ENCODE results near the gene TMEM245. TPM values are rescaled to one million over a fixed set of nuclear protein-coding genes. Genes with fewer than 3 reads are reported as not detected.

Gene TMEM245
- total and polyA plus RNA-seq, 2 donors (not counting 1 experiment from before 2014, with no cell fraction given): 6.3 to 34.3 TPM

- Histone ChIP-seq H3K9ac (ENCODE audit: low read length) (no peak overlapping the region), H3K4me2 (replicated peaks; ENCODE audit: low read depth, low read length, poor library complexity, severe bottlenecking) (no peak overlapping the region), H3K9me3 (ENCODE audit: control extremely low read depth in 1 of 3, control insufficient read depth in 2 of 3, insufficient read depth in 1 of 3, low read length in 2 of 3) (no peaks in the 10 kb centered on the region), H3K27ac (ENCODE audit: low read length in 2 of 2) (no peak overlapping the region), H3K79me2 (ENCODE audit: control insufficient read depth, insufficient read depth, low read length) (peaks cover 18% of the 10 kb centered on the region), H2AFZ (ENCODE audit: insufficient read depth, low read depth, low read length, poor library complexity, severe bottlenecking) (no peak overlapping the region), H3K4me3 (ENCODE audit: control extremely low read depth in 1 of 5, extremely low read depth in 1 of 5, insufficient read depth in 1 of 5, low read depth in 2 of 5, low read length in 4 of 5) (no peak overlapping the region), H4K20me1 (ENCODE audit: control insufficient read depth, insufficient read depth, low read length, poor library complexity, severe bottlenecking) (peaks cover 29% of the 10 kb centered on the region), H3K36me3 (replicated peaks in 1 of 2; ENCODE audit: control extremely low read depth in 1 of 2, control insufficient read depth in 1 of 2, extremely low read depth in 1 of 2, insufficient read depth in 2 of 2, low read length in 1 of 2) (peaks cover 0 to 42% of the 10 kb centered on the region in 2 experiments), H3K4me1 (ENCODE audit: control insufficient read depth in 2 of 2, insufficient read depth in 2 of 2, low read length in 2 of 2) (no peaks in the 10 kb centered on the region), H3K27me3 (replicated peaks in 1 of 4; ENCODE audit: control extremely low read depth in 1 of 4, control insufficient read depth in 3 of 4, insufficient read depth in 4 of 4, low read length in 3 of 4) (no peaks in the 10 kb centered on the region)
- H3K4me1 Mint-ChIP-seq: peaks cover 11% of the 10 kb centered on the region
- DNase-seq (no peak), ATAC-seq (ENCODE audit: low read depth) (no peak)
- no peak for TF ChIP-seq CTCF (IDR thresholded peaks at IDR 0.05)
- TF ChIP-seq EZH2 (IDR thresholded peaks at IDR 0.05; ENCODE audit: borderline replicate concordance, insufficient read depth, low read depth, low read length, poor library complexity, severe bottlenecking): no peak
- WGBS (ENCODE audit: insufficient coverage): 99% methylated on average over 6 of the region's 6 CpGs
- POLR2A ChIA-PET: no interaction called here
- no peak overlapping the region for H3K4me3 Mint-ChIP-seq
- intact Hi-C loops (cut with micrococcal nuclease): no loop called here
- no peak overlapping the region for H3K27ac Mint-ChIP-seq
- CTCF ChIA-PET: no interaction called here
- no peaks in the 10 kb centered on the region for H3K9me3 Mint-ChIP-seq (ENCODE audit: insufficient read depth)
- H3K27me3 Mint-ChIP-seq: no peaks in the 10 kb centered on the region
These were observed 25.5 kb downstream of the TMEM245 start for GRCh38 chr9:109094268-109094667.

GRCh38 chr9:109092587-109092986 is 27.2 kb downstream of the TMEM245 start:
- H3K27me3 Mint-ChIP-seq: no peaks in the 10 kb centered on the region
- peaks cover 3% of the 10 kb centered on the region for H3K4me1 Mint-ChIP-seq
- POLR2A ChIA-PET: no interaction called here
- Histone ChIP-seq H2AFZ (ENCODE audit: insufficient read depth, low read depth, low read length, poor library complexity, severe bottlenecking) (no peak overlapping the region), H3K9ac (ENCODE audit: low read length) (no peak overlapping the region), H3K27me3 (replicated peaks in 1 of 4; ENCODE audit: control extremely low read depth in 1 of 4, control insufficient read depth in 3 of 4, insufficient read depth in 4 of 4, low read length in 3 of 4) (no peaks in the 10 kb centered on the region), H3K4me2 (replicated peaks; ENCODE audit: low read depth, low read length, poor library complexity, severe bottlenecking) (no peak overlapping the region), H3K27ac (ENCODE audit: low read length in 2 of 2) (no peak overlapping the region), H3K4me1 (ENCODE audit: control insufficient read depth in 2 of 2, insufficient read depth in 2 of 2, low read length in 2 of 2) (no peaks in the 10 kb centered on the region), H3K9me3 (ENCODE audit: control extremely low read depth in 1 of 3, control insufficient read depth in 2 of 3, insufficient read depth in 1 of 3, low read length in 2 of 3) (no peaks in the 10 kb centered on the region), H3K36me3 (replicated peaks in 1 of 2; ENCODE audit: control extremely low read depth in 1 of 2, control insufficient read depth in 1 of 2, extremely low read depth in 1 of 2, insufficient read depth in 2 of 2, low read length in 1 of 2) (peaks cover 0 to 53% of the 10 kb centered on the region in 2 experiments), H4K20me1 (ENCODE audit: control insufficient read depth, insufficient read depth, low read length, poor library complexity, severe bottlenecking) (peaks cover 19% of the 10 kb centered on the region), H3K4me3 (ENCODE audit: control extremely low read depth in 1 of 5, extremely low read depth in 1 of 5, insufficient read depth in 1 of 5, low read depth in 2 of 5, low read length in 4 of 5) (no peak overlapping the region), H3K79me2 (ENCODE audit: control insufficient read depth, insufficient read depth, low read length) (peaks cover 3% of the 10 kb centered on the region)
- DNase-seq (no peak), ATAC-seq (ENCODE audit: low read depth) (no peak)
- H3K27ac Mint-ChIP-seq: no peak overlapping the region
- CTCF ChIA-PET: no interaction called here
- no peaks in the 10 kb centered on the region for H3K9me3 Mint-ChIP-seq (ENCODE audit: insufficient read depth)
- intact Hi-C loops (cut with micrococcal nuclease): no loop called here
- no CpG with 5 or more reads among the region's 1 CpG for WGBS (ENCODE audit: insufficient coverage)
- TF ChIP-seq CTCF (IDR thresholded peaks at IDR 0.05) (no peak), EZH2 (IDR thresholded peaks at IDR 0.05; ENCODE audit: borderline replicate concordance, insufficient read depth, low read depth, low read length, poor library complexity, severe bottlenecking) (no peak)
- H3K4me3 Mint-ChIP-seq: no peak overlapping the region
